ENCODE results near the gene BIRC5.

DNA sequence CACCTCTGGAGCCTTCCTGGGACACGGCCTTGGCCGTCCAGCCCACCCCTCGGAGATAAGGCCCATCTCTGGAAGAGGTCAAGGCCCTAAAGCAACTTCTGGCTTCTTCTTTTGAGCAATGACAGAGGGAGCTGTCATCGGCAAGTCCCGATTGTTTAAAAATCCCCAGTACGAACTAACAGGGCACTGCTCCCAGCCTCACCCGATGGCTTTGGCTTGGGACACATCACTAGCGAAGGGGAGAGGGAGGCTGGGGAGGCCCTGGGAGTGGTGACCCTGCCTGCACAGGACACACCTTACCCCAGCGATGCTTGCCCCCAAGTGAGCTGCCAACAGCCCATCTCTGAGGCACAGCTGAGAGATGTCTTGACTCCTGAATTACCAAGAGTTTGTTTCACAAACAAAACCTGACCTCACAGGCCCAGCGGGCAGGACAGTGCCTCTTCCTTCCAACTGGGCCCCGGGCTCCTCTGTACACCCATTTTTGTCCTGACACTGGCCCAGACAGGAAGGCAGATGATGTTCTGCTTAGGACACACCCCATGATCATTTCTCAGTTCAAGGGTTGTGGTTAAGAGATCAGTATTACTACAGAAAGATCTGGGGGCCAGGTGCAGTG lies 40.8 kb upstream of the BIRC5 start:
- TF ChIP-seq GATA2 (IDR thresholded peaks at IDR 0.05; ENCODE audit: low read depth, low read length) (no peak), GATA3 (IDR thresholded peaks at IDR 0.05; ENCODE audit: low read depth, low read length) (no peak)
